Hematopoietic multipotent progenitor cell treated with erythropoietin and hydrocortisone succinate and interleukin-3 and kit ligand, for 6 days (in vitro differentiated cells): ENCODE results near the gene GALNT13.

ENCODE experiments used
- DNase-seq: peaks from one replicate; pipeline ENCODE4 v3.0.0-alpha.2; 2015

The GALNT13 gene

DNA sequence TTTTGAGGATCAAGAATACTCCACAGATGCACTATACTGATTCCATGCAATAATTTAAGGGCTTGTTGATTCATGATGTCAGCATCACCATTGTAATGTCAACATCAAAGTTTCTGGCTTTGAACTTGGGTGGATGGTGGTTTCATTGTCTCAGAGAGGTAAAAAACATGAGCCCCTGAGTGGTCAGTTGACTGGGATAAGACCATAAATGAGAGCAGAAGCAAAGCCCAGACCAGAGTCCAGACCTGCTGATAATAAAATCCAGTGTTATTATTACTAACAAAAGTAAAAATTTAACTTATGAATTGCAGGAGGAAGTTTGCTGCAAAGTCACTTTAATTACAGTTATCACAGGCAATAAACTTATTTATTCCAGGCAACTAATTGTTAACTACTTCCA lies 358.2 kb downstream of the GALNT13 start:
- no peak for DNase-seq

- no peak for DNase-seq
Measured at GRCh38 chr2:154231021-154231420, 359.3 kb downstream of the GALNT13 start.

GRCh38 chr2:154233231-154233630 lies 361.5 kb downstream of the GALNT13 start:
- no peak for DNase-seq

GRCh38 chr2:154238252-154238651 lies 366.5 kb downstream of the GALNT13 start:
- no peak for DNase-seq

- no peak for DNase-seq
Measured at GRCh38 chr2:154240316-154240715, 368.6 kb downstream of the GALNT13 start.

DNA sequence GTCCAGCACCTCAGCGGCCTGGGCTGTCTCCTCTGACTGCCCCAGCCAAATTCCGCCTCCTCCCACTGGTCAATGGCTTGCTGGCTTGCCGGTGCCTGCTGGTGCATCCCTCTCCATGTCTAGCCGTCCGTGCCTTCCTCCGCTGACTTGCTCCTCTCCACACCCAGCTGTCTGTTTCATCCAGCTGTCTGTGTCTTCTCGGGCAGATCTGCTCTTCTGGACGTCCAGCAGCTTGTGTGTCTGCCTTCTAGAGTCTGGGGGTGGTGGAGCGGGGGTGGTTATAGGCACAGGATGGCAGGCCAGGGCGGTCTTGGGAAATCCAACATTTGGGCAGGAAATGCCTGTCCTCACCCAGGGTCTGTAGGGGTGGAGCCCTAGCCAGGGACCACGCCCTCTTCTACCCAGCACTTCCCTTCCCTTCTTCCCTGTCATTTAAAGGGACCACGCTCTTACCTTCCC lies 369.2 kb downstream of the GALNT13 start:
- DNase-seq = no peak

- DNase-seq = no peak
Measured at GRCh38 chr2:154242687-154243086, 371.0 kb downstream of the GALNT13 start.

DNA sequence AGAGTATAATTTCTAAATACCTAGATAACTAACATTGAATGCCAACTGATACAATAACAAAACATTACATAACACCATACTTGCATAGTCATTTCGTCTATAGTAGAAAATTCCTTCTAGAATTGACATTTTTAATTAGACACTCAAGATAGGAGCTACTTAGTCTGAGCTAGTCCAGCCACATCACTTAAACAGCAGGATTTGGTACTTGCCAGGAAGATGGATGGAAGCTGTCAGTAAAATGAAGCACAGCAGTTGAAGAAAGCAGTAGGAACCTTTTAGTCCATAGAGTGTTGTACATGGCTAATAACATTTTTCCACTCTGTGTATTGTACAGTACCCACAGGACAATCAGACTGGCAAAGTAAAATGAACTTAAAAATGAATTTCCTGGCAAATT lies 372.0 kb downstream of the GALNT13 start:
- no peak for DNase-seq

GRCh38 chr2:154244932-154245331 lies 373.2 kb downstream of the GALNT13 start:
- no peak for DNase-seq

DNA sequence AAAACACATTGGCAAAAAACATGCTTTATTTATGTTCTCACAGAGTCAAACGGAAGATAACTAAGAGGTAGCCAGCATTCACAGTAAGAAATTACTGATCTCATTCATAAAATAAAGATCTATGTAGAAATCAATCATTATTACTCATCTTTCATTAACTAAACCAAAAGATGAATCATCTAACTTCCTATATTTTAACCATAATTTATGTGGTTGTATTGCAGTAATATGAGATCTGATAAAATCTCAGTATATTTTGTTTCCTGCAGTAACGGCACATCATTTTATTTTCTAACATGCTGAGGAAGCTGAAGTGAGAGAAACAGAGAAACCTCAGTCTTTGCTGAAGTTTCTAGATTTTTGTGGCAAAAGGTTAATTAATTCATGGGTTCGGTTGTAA lies 375.8 kb downstream of the GALNT13 start:
- DNase-seq = peak; percentile 2

DNA sequence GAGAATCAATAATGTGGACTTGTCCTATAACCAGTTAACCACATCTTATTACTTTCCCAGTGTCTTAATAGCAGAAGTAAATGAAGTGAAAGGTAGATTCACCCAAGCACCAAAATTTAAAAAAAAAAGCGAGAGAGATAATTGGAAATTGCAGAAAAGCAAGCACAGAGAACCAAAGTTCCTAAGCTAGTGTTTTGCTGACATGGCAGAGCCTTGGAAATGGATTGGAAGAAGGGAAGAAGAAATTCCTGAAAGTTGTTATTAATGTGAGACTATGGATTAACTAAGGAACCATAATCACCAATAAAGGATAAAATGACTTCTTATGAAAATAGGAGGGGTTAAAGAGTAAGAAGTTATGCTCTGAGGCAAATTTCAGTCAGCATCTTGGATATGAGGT lies 384.4 kb downstream of the GALNT13 start:
- DNase-seq = no peak

DNA sequence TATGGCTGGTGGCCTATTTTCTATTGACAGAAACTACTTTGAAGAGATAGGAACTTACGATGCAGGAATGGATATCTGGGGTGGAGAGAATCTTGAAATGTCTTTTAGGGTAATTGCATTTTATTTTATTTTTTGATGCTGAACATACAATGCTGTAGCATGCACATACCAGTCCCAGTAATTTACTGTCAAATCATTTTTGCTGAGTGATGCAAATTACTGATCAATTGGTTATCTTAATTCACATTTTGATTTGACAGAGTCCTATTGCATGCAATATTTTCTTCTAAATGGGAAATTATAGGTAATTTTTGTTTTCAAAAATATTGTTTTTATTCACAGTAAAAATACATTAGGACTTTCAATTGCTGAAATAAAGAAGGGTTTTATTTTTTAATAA lies 387.3 kb downstream of the GALNT13 start:
- no peak for DNase-seq

- no peak for DNase-seq
Measured at GRCh38 chr2:154261473-154262027, 389.8 kb downstream of the GALNT13 start.

GRCh38 chr2:154263206-154263605 lies 391.5 kb downstream of the GALNT13 start:
- DNase-seq = no peak

DNA sequence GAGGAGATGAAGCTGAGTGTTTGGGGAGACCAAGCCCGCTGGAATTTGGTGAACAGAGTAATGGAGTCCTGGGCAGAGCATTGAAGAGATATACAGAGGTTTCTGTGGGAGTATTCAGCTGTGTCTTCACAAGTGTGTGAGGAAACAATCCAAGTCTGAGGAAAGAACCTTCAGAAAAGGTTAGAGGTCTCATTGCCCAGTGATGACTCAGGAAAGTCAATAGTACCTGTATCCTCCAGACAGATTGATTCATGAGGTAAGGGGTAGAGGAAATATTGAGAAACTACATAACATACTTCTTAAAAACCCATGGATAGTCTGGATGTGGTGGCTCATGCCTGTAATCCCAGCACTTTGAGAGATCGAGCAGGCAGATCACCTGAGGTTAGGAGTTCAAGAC lies 392.3 kb downstream of the GALNT13 start:
- DNase-seq = no peak

DNA sequence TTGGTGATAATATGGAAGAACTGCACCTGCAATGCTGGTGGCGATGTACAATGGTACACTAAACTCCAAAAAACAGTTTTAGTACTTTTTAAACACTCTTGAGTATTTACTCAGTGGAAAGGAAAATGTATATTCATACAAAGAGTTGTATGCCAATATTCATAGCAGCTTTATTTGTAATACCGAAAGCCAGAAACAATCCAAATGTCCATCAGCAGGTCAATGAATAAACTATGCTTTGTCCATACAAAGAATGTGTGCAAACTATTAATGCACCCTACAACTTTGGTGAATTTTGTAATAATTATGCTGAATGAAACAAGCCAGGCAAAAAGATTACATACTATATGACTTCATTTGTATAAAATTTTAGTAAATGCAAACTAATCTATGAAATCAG lies 396.3 kb downstream of the GALNT13 start:
- no peak for DNase-seq

DNA sequence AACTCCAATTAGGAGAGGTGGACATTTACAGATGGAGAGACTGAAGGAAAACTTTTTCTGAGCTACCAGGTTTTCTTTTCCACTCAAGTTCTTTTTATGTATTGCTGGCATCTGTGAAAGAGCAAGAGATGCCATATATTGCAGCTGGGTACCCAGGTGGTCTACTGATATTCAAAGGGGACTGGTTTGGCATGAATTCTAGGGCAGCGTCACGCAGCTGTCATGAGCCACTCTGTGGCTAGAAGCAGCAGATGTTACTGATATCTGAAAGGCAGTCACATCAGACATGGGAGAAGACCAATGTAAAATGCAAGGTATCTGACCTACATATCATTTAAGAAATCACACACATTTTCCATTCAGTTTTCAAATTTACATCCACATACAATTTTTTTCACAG lies 408.8 kb downstream of the GALNT13 start:
- no peak for DNase-seq

GRCh38 chr2:154289870-154290269 lies 418.1 kb downstream of the GALNT13 start:
- no peak for DNase-seq

DNA sequence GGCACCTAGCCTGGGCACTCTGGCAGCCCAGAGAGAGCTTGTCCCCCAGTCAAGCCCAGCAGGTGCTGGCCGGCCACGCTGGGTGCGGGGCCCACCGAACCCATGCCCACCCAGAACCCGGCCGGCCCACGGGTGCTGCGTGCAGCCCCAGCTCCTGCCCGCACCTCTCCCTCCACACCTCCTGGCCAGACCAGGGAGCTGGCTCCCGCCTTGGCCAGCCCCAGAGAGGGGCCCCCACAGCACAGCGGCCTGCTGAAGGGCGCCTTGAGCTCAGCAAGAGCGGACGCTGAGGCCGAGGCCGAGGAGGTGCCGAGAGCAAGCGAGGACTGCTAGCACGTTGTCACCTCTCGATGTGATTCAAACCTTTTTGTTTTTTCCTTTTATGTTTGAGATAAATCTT lies 419.8 kb downstream of the GALNT13 start:
- DNase-seq = no peak

DNA sequence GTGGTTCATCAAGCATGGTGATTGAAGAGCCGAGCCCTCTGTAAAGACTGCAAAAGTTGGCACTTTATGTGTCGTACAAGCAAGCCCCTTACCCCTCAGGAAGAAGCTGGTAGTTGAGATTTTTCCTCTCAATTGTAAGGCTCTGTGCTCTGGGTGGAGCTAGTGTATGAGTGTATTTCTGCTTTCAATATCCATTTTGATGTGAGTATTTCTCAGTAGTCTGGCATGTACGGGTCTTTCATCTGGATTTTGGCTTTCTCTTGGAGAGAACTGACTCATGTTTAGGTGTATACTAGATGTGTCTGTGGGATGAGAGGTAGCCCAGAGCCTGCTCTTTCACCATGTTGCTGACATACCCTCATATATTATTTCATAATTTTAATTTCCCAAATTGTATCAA lies 420.2 kb downstream of the GALNT13 start:
- no peak for DNase-seq

- DNase-seq = no peak
Measured at GRCh38 chr2:154293864-154294263, 422.1 kb downstream of the GALNT13 start.

DNA sequence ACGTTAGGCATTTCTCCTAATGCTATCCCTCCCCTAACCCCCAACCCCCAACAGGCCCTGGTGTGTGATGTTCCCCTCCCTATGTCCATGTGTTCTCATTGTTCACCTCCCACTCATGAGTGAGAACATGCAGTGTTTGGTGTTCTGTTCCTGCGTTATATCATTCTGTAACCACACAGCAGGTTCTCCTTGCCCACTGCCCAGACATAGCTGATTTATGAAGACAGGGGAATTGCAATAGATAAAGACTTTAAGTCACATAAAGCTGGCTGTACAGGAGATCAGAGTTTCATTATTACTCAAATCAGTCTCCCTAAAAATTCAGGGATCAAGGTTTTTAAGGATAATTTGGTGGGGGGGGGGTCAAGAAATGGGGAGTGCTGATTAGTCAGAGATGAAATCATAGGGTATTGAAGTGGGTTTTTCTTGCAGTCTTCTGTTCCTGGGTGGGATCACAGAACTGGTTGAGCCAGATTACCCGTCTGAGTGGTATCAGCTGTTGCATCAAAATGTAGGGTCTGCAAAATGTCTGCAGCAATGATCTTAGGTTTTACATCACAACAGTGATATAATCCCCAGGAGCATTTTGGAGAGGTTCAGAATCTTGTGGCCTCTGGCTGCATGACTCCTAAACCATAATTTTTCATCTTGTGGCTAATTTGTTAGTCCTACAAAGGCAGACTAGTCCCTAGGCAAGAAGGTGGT lies 434.7 kb downstream of the GALNT13 start:
- no peak for DNase-seq

- no peak for DNase-seq
Measured at GRCh38 chr2:154307007-154307406, 435.3 kb downstream of the GALNT13 start.

DNA sequence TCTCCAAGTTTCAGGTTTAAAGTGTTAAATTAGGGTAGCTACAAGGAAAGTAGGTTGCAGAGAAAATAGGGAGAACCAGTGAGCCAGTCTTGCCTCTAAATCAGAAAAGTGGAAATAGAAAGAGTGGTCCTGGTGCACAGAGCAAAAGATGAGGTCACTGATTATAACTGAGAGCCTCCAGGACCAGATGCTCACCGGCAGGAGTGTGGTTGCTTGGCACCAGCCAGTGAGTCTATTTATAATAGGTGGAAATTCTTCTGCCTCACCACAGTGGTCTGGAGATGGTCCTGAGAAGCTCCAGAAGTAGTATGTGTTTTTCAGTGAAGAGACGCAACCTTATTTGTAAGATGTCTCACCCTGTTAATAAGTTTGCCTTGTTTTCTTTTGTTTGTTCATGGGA lies 452.9 kb downstream of the GALNT13 start:
- DNase-seq = no peak

DNA sequence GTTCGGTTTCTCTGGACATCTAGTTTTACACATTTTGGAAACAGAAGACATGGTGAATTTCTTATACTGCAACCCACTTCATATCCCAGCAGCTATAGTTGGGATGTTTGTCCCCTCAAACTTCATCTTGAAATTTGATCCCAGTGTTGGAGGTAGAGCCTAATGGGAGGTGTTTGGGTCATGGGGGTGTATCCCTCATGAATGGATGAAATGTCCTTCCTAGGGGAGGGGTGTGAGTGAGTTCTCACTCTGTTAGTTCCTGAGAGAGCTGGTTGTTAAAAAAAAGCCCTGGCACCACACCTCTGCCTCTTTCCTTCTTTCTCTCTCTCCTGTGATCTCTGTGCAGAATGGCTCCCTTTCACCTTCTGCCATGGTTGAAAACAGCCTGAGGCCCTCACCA lies 457.8 kb downstream of the GALNT13 start:
- DNase-seq = no peak
